Panc1 (cell line): ENCODE measurements around the gene RNF115. TPM values are rescaled to one million over a fixed set of nuclear protein-coding genes. Genes with fewer than 3 reads are reported as not detected.

Source experiments
- ATAC-seq: fragments of 200-7000 bp; cut with Tn5 transposase; 2 replicates; pipeline ENCODE4 v1.9.1; 2020; ENCODE audit warnings: mild to moderate bottlenecking, moderate library complexity
- BruUV-seq: library from RNA; stranded (reverse); fragments of 400-500 nt; replicated peaks from 2 replicates; lab custom pipeline; 2021; lab: Mats Ljungman, UMichigan
- CTCF ChIA-PET: fragments of 300-600 bp; sonication (Branson Sonifier 250); formaldehyde crosslinking; loops from one replicate; lab custom pipeline; 2022; ENCODE audit warnings: antibody characterized with exemption; lab: Charles Lee
- POLR2A ChIA-PET: fragments of 300-600 bp; sonication (Branson Sonifier 250); formaldehyde crosslinking; loops from one replicate; lab custom pipeline; 2022; ENCODE audit warnings: antibody characterized with exemption; lab: Charles Lee
- DNase-seq: peaks from one replicate; pipeline ENCODE4 v3.0.0-alpha.2; 2010; ENCODE audit warnings: low read depth, low spot score
- H3K27ac ChIP-seq: 2 replicates; pipeline ENCODE4 v1.5.1; 2011; ENCODE audit warnings: mild to moderate bottlenecking, low read length, inconsistent platforms
- H3K27me3 ChIP-seq: fragments of 200-500 bp; sonication (Bioruptor generic); 2 replicates; pipeline ENCODE4 v1.6.0; 2014; ENCODE audit warnings: low read length, inconsistent platforms; ENCODE audit not compliant: control insufficient read depth, insufficient read depth
- H3K36me3 ChIP-seq: fragments of 200-500 bp; sonication (Bioruptor generic); 2 replicates; pipeline ENCODE4 v1.5.1; 2014; ENCODE audit warnings: inconsistent platforms, mild to moderate bottlenecking, low read length, moderate library complexity; ENCODE audit not compliant: control insufficient read depth, insufficient read depth
- H3K4me1 ChIP-seq: 2 replicates; pipeline ENCODE4 v1.5.1; 2011; ENCODE audit warnings: inconsistent platforms, mild to moderate bottlenecking, low read length, moderate library complexity; ENCODE audit not compliant: control insufficient read depth, insufficient read depth
- H3K4me3 ChIP-seq, 2 experiments: 2 replicates each; pipeline ENCODE4 v1.5.1; 2011 to 2012; ENCODE audit warnings: low read depth in 2 of 2, low read length in 2 of 2, mild to moderate bottlenecking in 2 of 2, inconsistent platforms in 1 of 2, moderate library complexity in 1 of 2
- H3K9me3 ChIP-seq: fragments of 200-500 bp; sonication (Bioruptor generic); 2 replicates; pipeline ENCODE4 v1.5.1; 2014; ENCODE audit warnings: low read depth, mild to moderate bottlenecking, inconsistent platforms, low read length, moderate library complexity; ENCODE audit not compliant: control insufficient read depth, insufficient read depth
- POLR2AphosphoS5 ChIP-seq: IDR thresholded peaks from 2 replicates; pipeline ENCODE4 v1.6.1; 2012; ENCODE audit warnings: mild to moderate bottlenecking, low read depth, low read length, moderate library complexity
- SIN3A ChIP-seq: IDR thresholded peaks from 2 replicates; pipeline ENCODE4 v1.6.1; 2012; ENCODE audit warnings: low read depth, mild to moderate bottlenecking, low read length, moderate library complexity, borderline replicate concordance; ENCODE audit not compliant: insufficient read depth
- TCF7L2 ChIP-seq: IDR thresholded peaks from 2 replicates; pipeline ENCODE4 v1.6.1; 2011; ENCODE audit warnings: mild to moderate bottlenecking, low read depth, low read length, inconsistent platforms
- in situ Hi-C: cut with HindIII; loops from 2 replicates; pipeline ENCODE4 v1.10.0; 2016; ENCODE audit warnings: low sequenced_read_pairs, low pct_unique_long_range_greater_than_20kb
- intact Hi-C: fragments of 100-400 bp; cut with micrococcal nuclease; formaldehyde crosslinking; loops from one replicate; pipeline ENCODE4 v1.10.0; 2022; ENCODE audit not compliant: unreplicated experiment
- total RNA-seq: library from RNA; stranded (reverse); gene quantifications from one replicate; pipeline ENCODE4 v1.2.1, GENCODE V29; 2021; ENCODE audit not compliant: unreplicated experiment
- TF ChIP-seq, protein P1 (sequence below), 2 experiments: IDR thresholded peaks; 2 replicates each; pipeline ENCODE4 v1.6.1; 2011 to 2012; ENCODE audit warnings: low read depth in 2 of 2, control low read depth in 1 of 2, low read length in 1 of 2, mild to moderate bottlenecking in 1 of 2, moderate library complexity in 1 of 2; ENCODE audit not compliant: insufficient read depth in 1 of 2
- TF ChIP-seq, protein P2 (sequence below): fragments of 450-650 bp; IDR thresholded peaks from 2 replicates; pipeline ENCODE4 v1.5.1; 2017; ENCODE audit warnings: mild to moderate bottlenecking

Gene RNF115
- total RNA-seq, 1 experiment from 2014 or later = 14.5 TPM

DNA sequence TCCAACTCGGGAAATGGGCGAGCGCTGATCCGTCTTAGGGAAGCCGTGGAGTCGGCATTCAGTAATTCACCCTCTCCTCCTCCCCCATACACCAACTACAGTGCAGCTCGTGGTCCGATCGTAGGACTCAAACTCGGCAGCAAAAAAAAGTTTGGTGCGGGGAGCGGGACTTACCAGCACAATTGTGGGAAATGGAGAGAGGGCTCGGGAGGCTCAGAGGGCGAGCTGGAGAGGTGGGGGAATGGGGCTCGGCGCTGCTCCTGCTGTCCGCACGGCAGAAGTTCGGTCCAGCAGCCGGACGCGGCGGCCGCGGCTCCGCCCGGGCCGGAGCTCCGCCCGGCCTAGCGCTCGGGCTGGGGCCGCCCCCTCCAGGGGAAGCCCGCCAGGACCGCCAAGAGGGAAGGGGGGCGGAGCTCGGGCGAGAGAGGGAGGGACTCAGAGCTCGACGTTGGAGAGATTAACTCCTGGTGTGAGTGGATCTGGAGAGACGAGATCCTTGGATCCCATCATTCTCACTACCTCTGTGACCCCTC, 35.7 kb upstream of the RNF115 start:
- no TSS peak for BruUV-seq
- intact Hi-C loops = loop anchor here (10.0 kb wide), 1 partner anchor 55 kb away; the partner anchor contains the start of genes ITGA10 and PEX11B
- CTCF ChIA-PET = interaction anchor here (0.5 to 2.9 kb wide), 6 partner anchors 9 to 147 kb away, joined by 4 to 25 read pairs (median 6); partner anchors contain the start of gene NUDT17

DNA sequence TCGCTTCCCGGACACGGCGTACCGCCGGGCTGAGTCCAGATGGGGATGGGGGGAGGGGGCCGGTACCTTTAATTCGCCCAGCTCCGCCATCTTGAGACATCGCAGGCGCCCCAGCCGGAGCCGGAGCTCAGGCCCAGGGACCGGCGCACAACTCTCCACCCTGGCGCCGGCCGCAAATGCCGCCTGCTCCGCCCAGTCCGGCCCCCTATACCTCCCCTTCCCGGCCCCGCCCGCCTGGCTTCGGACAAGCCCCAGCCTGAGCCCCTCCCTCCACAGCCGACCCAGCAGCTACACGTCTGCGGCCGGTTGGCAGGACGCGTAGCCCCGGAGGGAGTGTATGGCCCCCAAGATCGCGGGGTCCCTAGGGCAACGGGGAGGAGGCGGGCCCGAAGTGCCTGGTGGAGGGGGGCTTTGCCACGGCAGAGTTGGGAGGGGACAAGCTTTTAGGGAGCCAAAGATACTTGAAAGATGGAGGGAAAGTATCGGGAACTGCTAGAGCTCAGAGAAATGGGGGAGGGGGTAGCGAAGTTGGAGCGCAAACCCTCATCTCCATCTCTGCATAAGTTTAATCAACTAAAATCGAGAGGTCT, 35.1 kb upstream of the RNF115 start, which contains the start of gene PIAS3:
PIAS3 (minus strand) TSS at position 181 of the 590 bp plus-strand sequence; CDS start at position 90, 91 bp downstream.
- H3K9me3 ChIP-seq = no peaks in the 10 kb centered on the region
- intact Hi-C loops = loop anchor here (10.0 kb wide), 1 partner anchor 56 kb away; the partner anchor contains the start of genes ITGA10 and PEX11B
- H3K36me3 ChIP-seq = peaks cover 14% of the 10 kb centered on the region; the same call in 1 of the 2 replicates
- H3K4me3 ChIP-seq = peak within 1 kb of the TSS; percentile 85 to 98
- ChIA-PET CTCF (interaction anchor here (0.5 to 2.9 kb wide), 7 partner anchors 9 to 147 kb away, joined by 4 to 25 read pairs (median 5); partner anchors contain the start of gene NUDT17), POLR2A (interaction anchor here (0.6 to 1.0 kb wide), 6 partner anchors 11 to 87 kb away, joined by 3 to 6 read pairs (median 4); partner anchors contain the start of genes ANKRD35, RBM8A and RNF115)
- BruUV-seq = no TSS peak
- DNase-seq (peak; percentile 67), ATAC-seq (peak; percentile 94)
- no peaks in the 10 kb centered on the region for H3K27me3 ChIP-seq
- in situ Hi-C loops = no loop called here
- TF ChIP-seq SIN3A (peak; percentile 89; the same call in 1 of the 2 replicates), TCF7L2 (no peak), POLR2AphosphoS5 (peak; percentile 59; the same call in 1 of the 2 replicates)
- TF ChIP-seq, protein P1, sequence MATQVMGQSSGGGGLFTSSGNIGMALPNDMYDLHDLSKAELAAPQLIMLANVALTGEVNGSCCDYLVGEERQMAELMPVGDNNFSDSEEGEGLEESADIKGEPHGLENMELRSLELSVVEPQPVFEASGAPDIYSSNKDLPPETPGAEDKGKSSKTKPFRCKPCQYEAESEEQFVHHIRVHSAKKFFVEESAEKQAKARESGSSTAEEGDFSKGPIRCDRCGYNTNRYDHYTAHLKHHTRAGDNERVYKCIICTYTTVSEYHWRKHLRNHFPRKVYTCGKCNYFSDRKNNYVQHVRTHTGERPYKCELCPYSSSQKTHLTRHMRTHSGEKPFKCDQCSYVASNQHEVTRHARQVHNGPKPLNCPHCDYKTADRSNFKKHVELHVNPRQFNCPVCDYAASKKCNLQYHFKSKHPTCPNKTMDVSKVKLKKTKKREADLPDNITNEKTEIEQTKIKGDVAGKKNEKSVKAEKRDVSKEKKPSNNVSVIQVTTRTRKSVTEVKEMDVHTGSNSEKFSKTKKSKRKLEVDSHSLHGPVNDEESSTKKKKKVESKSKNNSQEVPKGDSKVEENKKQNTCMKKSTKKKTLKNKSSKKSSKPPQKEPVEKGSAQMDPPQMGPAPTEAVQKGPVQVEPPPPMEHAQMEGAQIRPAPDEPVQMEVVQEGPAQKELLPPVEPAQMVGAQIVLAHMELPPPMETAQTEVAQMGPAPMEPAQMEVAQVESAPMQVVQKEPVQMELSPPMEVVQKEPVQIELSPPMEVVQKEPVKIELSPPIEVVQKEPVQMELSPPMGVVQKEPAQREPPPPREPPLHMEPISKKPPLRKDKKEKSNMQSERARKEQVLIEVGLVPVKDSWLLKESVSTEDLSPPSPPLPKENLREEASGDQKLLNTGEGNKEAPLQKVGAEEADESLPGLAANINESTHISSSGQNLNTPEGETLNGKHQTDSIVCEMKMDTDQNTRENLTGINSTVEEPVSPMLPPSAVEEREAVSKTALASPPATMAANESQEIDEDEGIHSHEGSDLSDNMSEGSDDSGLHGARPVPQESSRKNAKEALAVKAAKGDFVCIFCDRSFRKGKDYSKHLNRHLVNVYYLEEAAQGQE (IDR thresholded peaks at IDR 0.05; ENCODE audit: insufficient read depth in 1 of 2, low read depth in 2 of 2, low read length in 1 of 2) = no peak
- TF ChIP-seq, protein P2, sequence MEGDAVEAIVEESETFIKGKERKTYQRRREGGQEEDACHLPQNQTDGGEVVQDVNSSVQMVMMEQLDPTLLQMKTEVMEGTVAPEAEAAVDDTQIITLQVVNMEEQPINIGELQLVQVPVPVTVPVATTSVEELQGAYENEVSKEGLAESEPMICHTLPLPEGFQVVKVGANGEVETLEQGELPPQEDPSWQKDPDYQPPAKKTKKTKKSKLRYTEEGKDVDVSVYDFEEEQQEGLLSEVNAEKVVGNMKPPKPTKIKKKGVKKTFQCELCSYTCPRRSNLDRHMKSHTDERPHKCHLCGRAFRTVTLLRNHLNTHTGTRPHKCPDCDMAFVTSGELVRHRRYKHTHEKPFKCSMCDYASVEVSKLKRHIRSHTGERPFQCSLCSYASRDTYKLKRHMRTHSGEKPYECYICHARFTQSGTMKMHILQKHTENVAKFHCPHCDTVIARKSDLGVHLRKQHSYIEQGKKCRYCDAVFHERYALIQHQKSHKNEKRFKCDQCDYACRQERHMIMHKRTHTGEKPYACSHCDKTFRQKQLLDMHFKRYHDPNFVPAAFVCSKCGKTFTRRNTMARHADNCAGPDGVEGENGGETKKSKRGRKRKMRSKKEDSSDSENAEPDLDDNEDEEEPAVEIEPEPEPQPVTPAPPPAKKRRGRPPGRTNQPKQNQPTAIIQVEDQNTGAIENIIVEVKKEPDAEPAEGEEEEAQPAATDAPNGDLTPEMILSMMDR = no peak
- peak within 1 kb of the TSS; percentile 95 for H3K27ac ChIP-seq
- H3K4me1 ChIP-seq = peaks cover 17% of the 10 kb centered on the region

More for the DNA sequence above, 35.7 kb upstream of the RNF115 start:
- peaks cover 17% of the 10 kb centered on the region for H3K4me1 ChIP-seq
- peak overlapping the region; percentile 85 to 98 for H3K4me3 ChIP-seq
- POLR2A ChIA-PET = interaction anchor here (0.6 to 1.0 kb wide), 3 partner anchors 11 to 86 kb away, joined by 3 to 5 read pairs (median 4); partner anchors contain the start of gene RBM8A
- ATAC-seq = peak; percentile 90
- H3K27ac ChIP-seq = peak overlapping the region; percentile 95
- H3K9me3 ChIP-seq = no peaks in the 10 kb centered on the region
- H3K36me3 ChIP-seq = peaks cover 10% of the 10 kb centered on the region; the same call in 1 of the 2 replicates
- TF ChIP-seq SIN3A = peak; percentile 46; the same call in 1 of the 2 replicates
- 0 out of 2 replicates have a peak, but pooled peaks have one; percentile 28 for TF ChIP-seq POLR2AphosphoS5
- TF ChIP-seq TCF7L2 = no peak
- no peaks in the 10 kb centered on the region for H3K27me3 ChIP-seq
- in situ Hi-C loops = no loop called here
- peak; percentile 43 for DNase-seq
